HG03066 (cell line): ENCODE data around the gene KCNIP2.
A peak's percentile ranks its signal among the peaks of the same experiment; 100 is the strongest.

Experiments used
- ATAC-seq: cut with Tn5 transposase; IDR thresholded peaks from one replicate; pipeline ENCODE4 v1.9.1; 2021; ENCODE audit warnings: low read depth; ENCODE audit not compliant: unreplicated experiment

The KCNIP2 gene

DNA sequence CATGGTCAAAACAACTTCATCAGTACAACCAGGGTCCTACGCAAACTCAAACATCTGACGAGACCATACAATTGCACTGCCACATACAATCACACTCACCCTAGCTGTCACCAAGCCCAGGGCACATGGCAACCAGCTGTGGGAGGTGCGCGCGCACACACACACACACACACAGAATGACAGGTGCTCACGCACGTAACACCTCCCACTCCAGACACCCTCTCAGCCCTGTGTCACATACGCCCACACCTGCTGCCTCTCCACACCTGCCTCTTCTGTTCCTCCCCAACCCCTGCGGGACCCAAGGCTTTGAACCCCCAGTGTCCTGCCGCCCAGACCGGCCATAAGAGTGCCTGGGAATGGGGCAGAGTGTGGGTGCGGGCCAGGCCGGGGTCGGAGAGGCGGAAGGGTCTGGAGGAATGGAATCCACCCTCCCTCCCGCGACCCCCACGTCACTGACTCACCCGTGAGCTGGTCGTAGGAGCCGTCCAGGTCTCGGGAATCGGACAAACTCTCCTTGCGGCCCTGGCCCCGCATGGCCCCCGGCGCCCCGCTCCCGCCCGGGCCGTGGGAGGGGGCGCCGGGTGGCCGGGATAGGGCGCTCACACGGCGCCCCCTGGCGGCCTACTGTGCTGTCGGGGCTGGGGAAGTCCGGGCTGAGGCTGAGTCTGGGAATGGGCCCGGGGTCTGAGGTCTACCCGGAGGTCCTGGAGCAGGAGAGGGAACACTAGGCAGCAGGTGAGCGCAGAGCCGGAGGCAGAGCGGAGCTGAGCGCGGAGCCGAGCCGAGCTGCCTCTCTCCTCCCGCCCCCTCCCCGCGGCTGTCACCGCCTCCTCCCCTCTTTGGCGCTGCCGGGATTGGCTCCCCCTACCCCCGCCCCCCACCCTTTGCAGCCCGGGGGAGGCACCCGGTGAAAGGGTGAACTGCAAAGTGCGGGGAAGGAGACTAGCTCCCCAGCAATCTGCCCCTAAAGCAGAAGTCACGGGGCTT, at the start of gene KCNIP2:
TSS of gene KCNIP2 (minus strand) at position 769 of the 990 bp plus-strand sequence. CDS start at position 537, 232 bp downstream.
- ATAC-seq, result no peak

DNA sequence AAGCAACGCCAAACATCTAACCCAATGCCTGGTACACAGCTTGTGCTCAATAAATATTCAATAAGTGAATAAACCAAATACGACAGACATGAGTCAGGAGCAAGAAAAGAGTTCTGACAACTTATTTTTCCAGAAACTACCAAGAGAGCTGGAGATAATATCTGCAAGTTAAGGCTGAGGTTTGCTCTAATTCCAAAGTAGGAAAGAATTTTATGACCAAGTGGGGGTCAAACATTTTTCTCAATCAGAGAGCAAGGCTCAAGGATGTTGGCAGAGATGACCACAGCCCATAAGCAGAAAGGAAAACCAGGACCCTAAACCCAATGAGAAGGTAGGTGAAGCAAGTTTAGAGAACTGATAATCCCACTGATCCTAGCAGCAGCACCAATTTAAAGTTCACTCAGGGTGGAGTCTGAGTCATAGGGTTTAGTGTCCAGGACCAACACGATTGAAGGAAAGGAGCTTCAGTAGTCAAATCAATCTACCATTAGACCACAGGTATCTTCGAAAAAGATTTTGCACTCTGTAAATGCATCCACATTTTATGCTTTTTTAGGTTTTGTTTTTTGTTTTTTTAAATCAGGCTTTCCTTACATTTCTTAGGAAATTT, 49.3 kb upstream of the KCNIP2 start:
- no peak for ATAC-seq

DNA sequence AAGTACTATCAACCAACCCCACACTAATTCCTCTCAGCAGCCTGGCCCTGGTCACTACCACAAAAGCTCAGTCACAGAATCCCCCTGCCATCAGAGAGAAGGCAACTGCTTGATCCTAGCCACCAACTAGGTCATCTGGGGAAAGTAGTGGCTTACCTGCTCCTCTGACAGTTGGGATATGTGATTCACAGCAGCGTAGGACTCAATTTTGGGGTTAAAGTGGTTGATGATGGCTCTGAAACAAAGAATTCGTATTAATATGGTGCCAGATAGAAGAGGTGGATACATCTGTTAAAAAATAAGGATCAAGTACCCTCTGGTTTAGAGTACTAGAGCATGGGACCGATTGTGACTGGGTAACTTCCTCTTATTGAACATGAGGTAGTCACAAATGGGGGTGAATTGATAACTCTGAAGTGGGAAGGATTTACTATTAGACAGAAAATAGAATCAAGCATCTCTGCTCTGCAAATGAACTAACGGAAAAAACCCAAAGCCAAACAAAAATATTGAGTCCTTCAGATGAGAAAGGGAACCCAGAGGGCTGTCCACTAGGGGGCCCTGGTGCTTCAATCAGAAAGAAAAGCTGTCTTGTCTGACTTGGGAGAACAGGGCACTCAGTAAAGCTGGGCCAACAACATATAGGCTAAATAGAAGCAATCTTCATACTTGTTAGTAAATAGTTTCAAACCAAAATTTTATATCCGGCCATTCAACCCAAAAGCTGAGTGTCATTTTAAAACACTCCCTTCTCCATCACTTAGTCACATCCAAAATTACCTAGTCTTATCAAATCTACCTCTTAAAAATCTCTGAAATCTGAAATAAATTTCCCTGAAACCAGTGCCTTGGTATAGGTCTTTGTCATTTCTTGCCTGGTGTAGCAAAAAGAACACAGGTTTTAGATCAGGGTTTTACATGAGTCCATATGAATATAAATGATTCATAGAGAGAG, 45.9 kb upstream of the KCNIP2 start:
- ATAC-seq, result no peak

DNA sequence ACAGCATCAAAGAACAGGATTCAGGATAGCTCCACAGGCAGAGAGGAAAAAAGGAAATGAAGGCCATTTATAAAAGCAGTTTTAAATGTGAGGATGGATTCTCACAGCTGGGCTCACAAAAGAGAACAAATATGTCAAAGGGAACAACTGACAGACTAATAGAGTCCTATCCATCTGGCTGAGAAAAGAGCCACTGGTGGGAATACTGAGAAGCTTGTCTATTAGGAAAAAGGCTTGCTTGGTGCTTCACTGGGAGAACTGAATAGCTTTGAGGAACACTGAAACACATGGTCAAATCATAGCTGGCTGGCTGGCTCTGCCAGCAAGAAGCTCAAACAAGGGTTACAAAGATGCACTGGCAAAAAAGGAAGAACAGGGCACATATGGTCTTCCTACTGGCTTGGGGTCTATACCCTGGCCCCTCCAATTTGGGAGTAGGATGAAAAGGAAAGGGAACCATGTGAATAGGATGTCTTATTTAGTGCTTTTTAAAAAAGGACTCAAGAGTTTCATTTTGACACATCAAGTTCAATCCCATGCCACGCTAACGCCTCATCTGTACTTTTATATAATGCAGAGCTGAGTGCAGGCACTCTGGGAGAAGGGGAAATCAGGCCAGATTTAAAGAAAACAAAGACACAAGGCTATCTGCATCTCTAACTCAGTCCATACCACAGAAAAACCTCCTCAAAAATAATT, 44.8 kb upstream of the KCNIP2 start:
- no peak for ATAC-seq

DNA sequence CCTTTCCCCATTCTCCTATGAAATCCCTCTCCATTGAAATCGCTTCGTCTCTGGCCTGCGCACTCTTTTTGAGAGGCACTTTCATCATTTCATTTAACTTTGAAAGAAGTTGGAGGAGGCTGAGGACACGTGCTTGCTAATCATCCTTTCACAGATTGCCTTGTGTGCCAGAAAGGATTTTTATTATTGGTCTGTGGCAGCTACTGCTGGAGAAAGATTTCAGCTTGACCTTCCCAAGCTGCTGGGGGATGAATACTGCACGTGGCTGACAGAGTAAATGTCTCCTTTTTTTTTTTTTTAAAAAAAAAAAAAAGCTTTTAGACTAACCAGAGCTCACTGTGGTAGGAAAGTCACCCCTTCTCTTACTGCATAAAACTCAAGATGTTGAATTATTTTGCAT, 44.2 kb upstream of the KCNIP2 start:
- no peak for ATAC-seq

DNA sequence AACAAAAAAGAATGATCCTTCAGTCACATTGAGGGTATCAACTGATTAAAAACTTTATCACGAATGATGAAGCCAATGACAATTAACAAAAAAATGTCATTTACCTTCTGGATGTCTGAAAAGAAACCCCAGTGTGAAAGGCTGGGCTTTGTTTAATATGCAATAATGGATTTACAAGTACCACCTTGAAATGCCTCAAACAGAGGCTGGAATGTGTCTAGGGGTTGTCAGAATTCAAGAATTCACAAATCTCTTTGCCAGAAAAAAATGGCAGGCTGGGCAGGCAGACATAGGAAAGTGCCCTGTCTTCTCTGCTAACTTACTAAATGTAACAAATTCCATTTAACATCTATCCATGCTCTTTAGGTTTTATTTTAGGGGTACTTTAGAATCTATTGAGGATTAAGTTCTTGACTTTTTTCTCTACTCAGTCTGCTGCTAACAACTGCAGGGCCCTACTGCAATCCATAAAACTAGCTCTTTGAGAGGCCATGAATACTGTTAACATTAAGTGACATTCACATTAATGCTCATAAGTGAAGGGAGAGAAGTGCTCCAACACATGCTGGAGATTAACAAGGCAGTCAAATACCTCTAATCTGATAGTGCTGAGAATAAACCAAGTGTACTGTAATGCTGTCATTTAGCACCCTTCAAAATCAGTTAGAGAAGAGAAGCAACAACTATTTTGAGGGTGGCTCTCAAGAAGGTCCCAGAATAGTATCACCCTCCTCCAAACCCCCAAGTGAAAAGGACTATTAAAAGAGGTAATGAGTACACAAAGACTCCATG, 43.1 kb upstream of the KCNIP2 start:
- ATAC-seq, result no peak

DNA sequence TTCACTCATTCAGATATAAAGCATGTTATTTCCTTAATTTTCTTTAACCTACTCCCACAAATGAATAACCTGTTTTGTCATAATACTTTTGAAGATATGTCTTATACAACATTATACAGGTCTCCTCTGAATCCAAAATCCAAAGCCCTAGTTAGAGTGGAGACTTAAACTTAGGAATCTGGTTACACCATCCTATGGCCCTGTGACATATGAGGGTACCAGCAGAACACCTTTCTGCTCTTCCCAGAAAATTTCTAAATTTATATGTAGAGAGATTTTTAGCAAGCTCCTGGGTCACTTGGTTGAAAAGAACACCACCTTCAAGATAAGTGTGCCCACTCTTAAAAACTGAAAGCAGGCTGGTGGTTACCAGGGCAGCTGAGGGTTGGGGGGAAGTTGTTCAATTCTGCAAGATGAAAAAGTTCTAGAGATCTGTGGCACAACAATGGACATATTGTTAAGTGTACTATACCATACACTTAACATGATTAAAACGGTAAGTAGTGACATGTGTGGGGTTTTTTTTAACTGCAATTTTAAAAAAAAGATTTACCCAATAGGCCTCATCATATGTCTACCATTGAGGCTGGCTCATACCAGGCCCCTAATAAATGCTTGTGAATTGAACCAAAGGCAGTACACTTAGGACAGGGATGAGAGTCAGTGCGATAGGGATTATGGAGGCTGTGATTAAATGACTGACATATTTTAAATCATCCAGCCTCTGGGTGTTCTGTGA, 37.6 kb upstream of the KCNIP2 start:
- ATAC-seq, result no peak

DNA sequence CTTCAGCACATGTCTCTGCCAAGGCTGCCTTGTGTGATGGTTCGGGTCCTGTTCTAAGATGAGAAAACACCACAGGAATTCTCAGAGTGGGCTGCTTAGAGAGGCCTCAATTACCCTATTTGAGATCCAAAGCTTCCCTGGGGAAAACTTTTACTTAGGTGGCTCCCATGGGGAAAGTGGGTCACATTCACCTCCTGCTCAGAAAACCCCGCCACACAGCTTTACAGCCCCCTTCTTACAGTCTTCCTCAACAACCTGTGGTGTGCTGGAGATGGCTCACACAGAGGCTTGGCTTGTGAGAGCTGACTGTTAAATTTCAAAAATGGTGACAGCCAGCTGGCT, 36.6 kb upstream of the KCNIP2 start:
- no peak for ATAC-seq

DNA sequence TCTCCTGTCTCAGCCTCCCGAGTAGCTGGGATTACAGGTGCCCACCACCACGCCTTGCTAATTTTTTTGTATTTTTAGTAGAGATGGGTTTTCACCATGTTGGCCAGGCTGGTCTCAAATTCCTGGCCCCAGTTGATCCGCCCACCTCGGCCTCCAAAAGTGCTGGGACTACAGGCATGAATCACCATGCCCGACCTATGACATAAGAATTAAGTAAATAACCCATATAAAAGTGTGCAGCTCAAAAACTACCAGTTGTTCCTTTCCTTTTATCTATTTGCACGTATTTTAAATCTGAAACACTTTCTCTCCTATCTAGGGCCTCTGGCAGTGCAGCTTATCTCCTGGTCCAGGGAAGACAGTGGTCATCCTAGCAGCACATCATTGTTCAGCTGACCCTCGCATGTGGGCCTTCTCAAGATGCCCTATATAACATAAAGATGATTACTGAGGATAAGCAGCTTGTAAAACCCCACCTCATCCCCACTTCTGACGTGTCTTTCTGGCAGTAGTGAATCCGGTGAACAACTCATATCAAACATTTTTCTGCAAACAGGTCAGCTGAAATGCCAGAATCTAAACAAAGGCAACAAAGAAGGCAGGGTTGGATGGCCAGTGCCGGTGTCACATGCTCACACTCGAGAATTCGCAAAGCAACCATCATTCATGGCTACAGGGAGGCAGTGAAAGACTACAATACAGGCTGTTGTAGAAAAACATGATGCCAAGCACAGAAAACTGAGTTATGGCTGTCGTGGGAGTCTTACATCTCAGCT, 36.0 kb upstream of the KCNIP2 start:
- no peak for ATAC-seq

DNA sequence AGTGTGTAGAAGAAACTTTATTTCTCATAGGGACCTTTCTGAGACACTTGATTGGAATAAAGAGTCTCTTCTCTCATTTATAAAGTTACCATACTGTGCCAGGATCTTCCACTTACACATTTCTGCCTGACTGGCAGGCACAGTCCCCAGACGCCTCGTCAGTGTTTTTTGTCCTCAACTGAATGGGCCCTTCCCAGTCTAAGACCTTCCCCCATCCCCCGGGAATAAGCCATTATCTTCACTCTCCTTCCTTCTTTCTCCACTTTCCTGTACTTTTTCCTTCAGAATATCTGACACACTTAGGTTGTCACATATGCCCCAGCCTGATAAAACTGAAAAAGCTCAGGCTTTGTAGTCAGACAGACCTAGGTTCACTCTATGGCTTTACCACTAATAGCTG, 35.3 kb upstream of the KCNIP2 start:
- no peak for ATAC-seq

DNA sequence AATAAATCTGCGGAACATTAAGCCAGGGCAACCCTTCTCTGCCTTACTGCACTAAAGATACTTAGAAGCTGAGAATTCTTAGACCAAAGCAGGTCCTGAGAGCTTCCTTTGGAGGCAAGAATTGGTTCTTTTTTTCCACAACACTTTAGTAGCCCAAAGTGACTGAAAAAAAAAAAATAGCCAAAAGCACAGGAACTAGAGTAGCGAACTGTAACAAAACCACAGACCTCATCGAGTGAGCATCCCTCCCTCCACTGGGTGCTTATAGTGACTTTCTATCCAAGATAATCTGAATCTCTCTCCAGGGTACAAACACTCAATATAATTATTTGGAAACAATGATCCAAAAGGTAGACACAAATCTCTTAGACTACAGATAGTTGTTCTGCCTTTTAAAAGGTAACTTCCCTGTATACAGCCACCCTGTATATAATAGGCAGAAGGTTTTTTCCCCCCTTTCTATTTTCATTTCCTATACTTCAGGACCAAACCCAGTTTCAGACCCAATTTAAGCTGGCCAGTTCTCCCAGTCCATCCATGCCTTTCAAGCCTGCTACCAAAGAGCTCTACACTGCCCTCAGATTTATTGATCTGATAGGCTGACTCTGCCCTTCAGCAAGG, 31.6 kb upstream of the KCNIP2 start:
- no peak for ATAC-seq

DNA sequence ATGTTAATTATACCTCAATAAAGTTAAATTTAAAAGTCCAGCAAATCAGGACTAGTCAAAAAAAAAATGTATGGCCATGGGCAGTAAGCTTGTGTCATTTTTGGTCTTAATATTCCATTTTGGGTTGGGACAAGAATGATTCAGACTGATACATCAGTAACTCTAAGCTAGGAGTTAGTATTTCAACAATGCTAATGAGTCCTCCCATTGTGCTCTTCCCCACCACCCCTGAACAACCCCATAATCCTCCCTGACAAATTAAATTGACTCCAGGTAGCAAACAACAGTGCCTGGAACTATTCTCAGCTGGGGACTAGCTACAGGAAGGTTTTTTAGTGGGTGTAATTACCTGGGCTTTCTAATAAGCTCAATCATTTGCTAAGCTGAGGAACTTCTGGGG, 30.7 kb upstream of the KCNIP2 start:
- ATAC-seq, result no peak

DNA sequence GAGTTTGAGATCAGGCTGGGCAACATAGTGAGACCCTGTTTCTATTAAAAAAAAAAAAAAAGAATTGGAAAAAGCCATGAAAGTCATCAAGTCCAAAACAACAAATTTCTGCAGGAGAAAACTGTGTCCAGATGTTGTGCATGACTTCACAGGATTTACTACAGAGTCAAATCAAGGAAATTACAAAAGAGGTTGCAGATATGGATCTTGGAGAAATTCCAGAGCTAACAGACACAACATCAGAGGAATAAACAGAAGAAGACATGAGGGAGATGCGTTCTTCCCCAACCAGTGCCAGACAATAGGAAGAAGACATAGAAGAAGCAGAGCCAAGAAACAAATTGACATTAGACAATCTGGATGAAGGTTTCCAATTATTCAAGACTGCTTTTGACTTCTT, 24.3 kb upstream of the KCNIP2 start:
- ATAC-seq, result no peak

DNA sequence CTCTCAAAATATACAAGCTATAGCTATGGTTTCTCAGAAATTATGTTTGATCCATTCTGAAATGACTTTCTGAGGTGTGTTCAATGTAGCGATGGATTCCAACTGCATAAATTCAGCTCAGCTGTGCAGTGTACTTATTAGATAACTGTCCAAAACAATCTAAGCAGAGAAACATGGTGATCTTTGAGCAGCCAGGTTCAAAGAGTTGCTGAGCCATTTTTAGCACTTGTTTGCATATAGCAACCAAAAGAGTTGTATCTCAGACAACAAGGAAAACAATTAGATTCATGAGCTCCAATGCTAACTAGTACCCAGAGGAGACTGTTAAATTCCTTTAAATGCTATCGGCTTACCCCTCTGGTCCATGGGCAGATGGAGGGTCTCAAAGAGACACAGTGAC, 15.9 kb upstream of the KCNIP2 start:
- ATAC-seq, result no peak

DNA sequence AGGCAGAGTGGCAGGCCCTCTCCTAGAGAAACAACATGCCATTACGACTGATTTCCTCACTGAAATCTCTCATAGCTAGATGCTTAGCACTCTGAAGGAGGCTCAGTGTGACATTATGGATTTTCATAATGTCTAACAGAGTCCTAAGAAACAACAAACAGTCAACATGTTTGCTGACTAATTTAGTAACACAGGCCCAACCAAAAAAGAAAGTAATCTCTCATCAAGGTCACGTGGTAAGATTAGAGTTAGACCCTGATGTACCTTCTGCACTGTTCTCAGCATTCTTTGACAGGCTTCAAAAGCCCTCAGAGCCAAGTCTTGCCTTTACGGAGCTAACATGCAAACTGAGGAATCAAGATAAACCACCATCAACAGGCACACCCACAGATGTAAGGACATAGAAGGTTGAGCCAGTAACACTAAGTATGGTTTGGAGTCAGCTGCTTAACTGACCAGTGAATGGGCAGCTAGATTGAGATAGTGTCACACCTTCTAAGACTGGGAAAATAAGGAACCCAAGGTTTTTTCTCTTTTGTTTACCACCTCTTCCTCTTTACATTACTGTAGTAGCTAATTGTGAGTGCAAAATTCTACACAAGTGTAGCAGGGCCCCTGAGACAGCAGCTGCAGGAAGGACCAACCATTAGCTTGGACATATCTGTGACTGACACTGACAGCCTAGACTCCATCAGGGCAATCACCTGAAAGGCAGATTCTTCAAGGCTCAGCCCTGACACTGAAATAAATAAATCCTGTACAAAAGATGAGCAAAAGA, 15.3 kb upstream of the KCNIP2 start:
- peak; percentile 80 for ATAC-seq

DNA sequence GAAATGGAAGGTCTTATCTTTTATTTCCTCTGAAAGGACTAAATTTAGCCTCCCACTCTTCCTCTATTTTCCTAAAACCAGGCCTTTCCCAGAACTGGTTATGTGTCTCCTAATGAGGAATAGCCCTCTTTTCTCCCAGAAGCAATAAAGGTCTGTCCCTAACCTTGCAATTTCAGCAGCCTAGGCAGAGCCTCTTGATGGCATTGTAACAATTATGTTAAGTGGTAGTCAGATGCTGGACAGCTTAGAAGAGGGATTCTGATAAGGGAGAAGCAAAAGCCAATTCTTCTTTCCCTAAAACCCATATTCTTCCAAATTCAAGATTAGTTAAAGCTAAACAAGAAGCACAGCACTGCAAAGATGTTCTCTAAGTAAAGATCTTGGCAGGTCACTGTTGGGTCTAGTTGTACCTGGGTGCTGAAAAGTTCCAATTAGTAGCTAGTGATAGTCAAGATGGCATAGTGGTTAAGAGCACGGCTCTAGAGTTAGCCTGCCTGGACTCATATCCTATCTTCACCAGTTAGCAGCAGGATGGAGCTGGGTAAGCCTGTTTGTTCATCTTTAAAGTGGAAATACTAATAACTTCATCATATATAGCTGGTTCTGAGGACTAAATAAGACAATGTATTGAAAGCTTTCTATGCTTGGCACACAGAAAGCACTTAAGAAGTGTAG, 14.3 kb upstream of the KCNIP2 start:
- ATAC-seq, result no peak
